Lower leg skin (tissue), 4 donors: Measurements from ENCODE around the gene KCNJ15. TPM values are rescaled to one million over a fixed set of nuclear protein-coding genes. Genes with fewer than 3 reads are reported as not detected.

ENCODE experiments used
- DNase-seq, 2 donors: peaks; one replicate each; pipeline ENCODE4 v3.0.0-alpha.2; 2019; ENCODE audit warnings: low spot score in 2 of 2
- H3K4me3 ChIP-seq: fragments of 200-600 bp; sonication (generic); 2 replicates; pipeline ENCODE4 v1.5.1; 2017; ENCODE audit warnings: mild to moderate bottlenecking, low read depth; ENCODE audit not compliant: poor library complexity, severe bottlenecking
- POLR2A ChIP-seq, 2 donors: fragments of 450-650 bp; IDR thresholded peaks; one replicate each; pipeline ENCODE4 v1.6.1; 2016 to 2017; ENCODE audit warnings: antibody characterized with exemption in 2 of 2, mild to moderate bottlenecking in 1 of 2, moderate library complexity in 1 of 2
- WGBS, 2 donors: methylation state at CpG; one replicate each; pipeline ENCODE4 v1.1.5; 2018; 5-methylcytosine and 5-hydroxymethylcytosine counted together
- intact Hi-C: fragments of 100-400 bp; cut with DNase I; formaldehyde crosslinking; loops from one replicate; pipeline ENCODE4 v1.15.0; 2023; ENCODE audit warnings: low total_unique reads
- total RNA-seq, 4 donors: library from RNA; depleted of rRNA; stranded (reverse); fragments of >200 nt; gene quantifications; one replicate each; pipeline ENCODE4 v1.1.0, GENCODE V29; 2016
- TF ChIP-seq, protein P1 (sequence below), 3 donors: fragments of 450-650 bp; IDR thresholded peaks; one replicate each; pipeline ENCODE4 v1.5.1; 2016; ENCODE audit warnings: antibody characterized with exemption in 3 of 3, mild to moderate bottlenecking in 3 of 3, moderate library complexity in 2 of 3

Gene KCNJ15
- total RNA-seq, 4 donors from 2014 or later, result 4.2 to 55.1 (median 7.3) TPM

GRCh38 chr21:38297871-38298270 lies 41.1 kb downstream of the KCNJ15 start:
- H3K4me3 ChIP-seq, result no peak overlapping the region
- no peak for TF ChIP-seq POLR2A (IDR thresholded peaks at IDR 0.05)
- TF ChIP-seq, protein P1, sequence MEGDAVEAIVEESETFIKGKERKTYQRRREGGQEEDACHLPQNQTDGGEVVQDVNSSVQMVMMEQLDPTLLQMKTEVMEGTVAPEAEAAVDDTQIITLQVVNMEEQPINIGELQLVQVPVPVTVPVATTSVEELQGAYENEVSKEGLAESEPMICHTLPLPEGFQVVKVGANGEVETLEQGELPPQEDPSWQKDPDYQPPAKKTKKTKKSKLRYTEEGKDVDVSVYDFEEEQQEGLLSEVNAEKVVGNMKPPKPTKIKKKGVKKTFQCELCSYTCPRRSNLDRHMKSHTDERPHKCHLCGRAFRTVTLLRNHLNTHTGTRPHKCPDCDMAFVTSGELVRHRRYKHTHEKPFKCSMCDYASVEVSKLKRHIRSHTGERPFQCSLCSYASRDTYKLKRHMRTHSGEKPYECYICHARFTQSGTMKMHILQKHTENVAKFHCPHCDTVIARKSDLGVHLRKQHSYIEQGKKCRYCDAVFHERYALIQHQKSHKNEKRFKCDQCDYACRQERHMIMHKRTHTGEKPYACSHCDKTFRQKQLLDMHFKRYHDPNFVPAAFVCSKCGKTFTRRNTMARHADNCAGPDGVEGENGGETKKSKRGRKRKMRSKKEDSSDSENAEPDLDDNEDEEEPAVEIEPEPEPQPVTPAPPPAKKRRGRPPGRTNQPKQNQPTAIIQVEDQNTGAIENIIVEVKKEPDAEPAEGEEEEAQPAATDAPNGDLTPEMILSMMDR (IDR thresholded peaks at IDR 0.05), result no peak
- intact Hi-C loops, result no loop called here
- DNase-seq, result no peak
- 87% methylated on average over 3 of the region's 3 CpGs for WGBS, 2 donors

DNA sequence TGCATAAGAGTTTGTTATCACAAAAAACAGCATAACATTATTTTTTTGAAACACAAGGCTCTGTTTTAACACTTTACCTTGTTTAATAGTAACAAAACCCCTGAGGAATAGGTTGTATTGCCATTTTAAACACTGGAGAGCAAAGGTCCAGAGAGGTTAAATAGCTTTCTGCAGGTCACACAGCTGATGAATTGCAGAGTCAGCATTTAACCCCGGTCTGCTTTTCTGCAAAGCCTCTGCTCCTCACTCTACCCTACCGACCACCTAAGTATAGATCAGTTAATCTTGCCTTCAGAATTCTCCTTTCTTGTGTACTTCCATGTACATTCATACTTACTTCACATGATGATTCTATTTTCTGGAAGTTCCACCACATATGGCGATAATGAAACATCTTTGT lies 42.0 kb downstream of the KCNJ15 start:
- TF ChIP-seq, protein P1 (IDR thresholded peaks at IDR 0.05), result no peak
- no peak for TF ChIP-seq POLR2A (IDR thresholded peaks at IDR 0.05)
- no peak overlapping the region for H3K4me3 ChIP-seq
- 87 to 94% methylated on average over 3 of the region's 3 CpGs for WGBS, 2 donors
- DNase-seq, result no peak
- intact Hi-C loops, result no loop called here

GRCh38 chr21:38299671-38300070 lies 42.9 kb downstream of the KCNJ15 start:
- no peak overlapping the region for H3K4me3 ChIP-seq
- TF ChIP-seq POLR2A (IDR thresholded peaks at IDR 0.05), result no peak
- TF ChIP-seq, protein P1 (IDR thresholded peaks at IDR 0.05), result no peak
- WGBS, 2 donors, result 92 to 94% methylated on average over 8 of the region's 8 CpGs
- no peak for DNase-seq
- intact Hi-C loops, result no loop called here

DNA sequence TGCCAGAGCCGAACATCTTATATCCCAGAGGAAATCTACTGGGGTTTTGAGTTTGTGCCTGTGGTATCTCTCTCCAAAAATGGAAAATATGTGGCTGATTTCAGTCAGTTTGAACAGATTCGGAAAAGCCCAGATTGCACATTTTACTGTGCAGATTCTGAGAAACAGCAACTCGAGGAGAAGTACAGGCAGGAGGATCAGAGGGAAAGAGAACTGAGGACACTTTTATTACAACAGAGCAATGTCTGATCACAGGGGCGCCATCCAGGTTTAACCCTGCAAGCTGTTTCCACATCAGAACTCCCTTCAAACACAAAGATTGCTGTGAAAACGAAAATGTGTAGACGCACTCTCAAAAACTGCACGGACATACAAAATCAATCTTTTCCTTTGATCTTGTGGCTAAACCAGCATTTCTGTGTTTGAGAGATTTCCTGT lies 43.4 kb downstream of the KCNJ15 start:
- WGBS, 2 donors, result 55 to 66% methylated on average over 7 of the region's 7 CpGs
- intact Hi-C loops, result no loop called here
- no peak overlapping the region for H3K4me3 ChIP-seq
- no peak for DNase-seq
- TF ChIP-seq, protein P1 (IDR thresholded peaks at IDR 0.05), result no peak

DNA sequence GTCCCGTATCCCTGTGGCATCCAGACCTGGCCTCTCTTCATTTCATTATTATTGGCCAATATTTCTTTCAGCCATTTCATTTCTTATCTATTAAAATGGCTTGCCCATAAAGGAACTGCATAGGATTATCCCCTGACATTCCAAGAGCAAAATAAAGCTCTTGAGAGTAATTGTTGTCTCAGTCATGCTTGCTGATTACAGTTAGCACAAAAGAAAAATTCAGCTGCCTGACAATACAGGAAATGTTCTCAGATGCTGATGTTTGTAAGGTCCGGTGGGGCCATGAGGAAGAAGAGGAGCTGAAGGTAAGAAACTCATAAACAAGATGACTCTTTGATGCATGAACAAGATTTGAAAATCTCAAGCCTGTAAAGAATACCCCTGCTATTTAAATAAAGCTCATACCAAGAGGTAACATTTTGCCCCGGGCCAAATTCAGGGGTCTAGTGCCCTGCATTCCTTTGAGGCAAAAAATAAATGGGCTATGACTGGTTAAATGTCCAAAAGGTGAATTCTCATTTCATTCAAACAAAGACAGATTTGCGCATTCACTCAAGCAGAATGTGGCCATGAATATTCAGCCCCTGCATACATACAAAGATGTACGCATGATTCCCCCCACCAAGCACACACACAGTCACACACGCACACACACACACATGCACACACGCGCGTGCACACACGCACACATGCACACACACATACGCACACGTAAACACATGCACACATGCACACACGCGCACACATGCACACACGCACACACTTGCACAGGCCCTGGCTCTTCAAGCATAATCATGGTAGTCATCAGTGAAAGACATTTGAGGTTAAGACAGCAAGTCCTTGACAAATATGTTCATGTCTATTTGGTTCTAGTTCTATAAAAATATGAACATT lies 44.8 kb downstream of the KCNJ15 start:
- WGBS, 2 donors, result 89 to 90% methylated on average over 15 of the region's 15 CpGs
- intact Hi-C loops, result no loop called here
- TF ChIP-seq, protein P1 (IDR thresholded peaks at IDR 0.05), result no peak
- no peak for TF ChIP-seq POLR2A (IDR thresholded peaks at IDR 0.05)
- no peak overlapping the region for H3K4me3 ChIP-seq
- no peak for DNase-seq
